ENCODE results near the gene ZNG1A.
"Not testable (repeated sequence)": the region's sequence is repeated elsewhere in the genome, so short reads cannot be mapped to it uniquely, and the experiment has no call there.

DNA sequence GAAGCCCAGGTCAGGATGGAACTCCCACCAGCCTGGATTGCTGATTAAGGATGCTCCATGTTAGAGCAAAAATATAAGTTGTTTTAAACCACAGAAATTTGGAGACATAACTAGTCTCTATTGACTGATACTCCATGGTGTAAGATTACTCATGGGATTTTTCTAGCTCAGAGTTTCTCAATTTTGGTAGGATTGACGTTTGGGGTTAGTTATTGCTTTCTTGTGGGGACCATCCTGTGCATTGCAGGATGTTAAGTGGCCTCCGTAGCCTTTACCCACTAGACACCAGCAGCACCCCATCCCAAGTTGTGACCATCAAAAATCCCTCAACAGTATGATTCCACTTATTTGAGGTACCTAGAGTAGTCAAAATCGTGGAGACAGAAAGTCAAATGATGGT lies 80.1 kb downstream of the ZNG1A start:
- TF ChIP-seq ZFP3 (CRISPR knock-in tag; IDR thresholded peaks at IDR 0.05); TOX (CRISPR knock-in tag; IDR thresholded peaks at IDR 0.05; ENCODE audit: borderline replicate concordance); ZNF565 (CRISPR knock-in tag; conservative IDR thresholded peaks at IDR 0.05; ENCODE audit: low read depth); GLIS3 (CRISPR knock-in tag; IDR thresholded peaks at IDR 0.05); BACH2 (CRISPR knock-in tag; IDR thresholded peaks at IDR 0.05; ENCODE audit: borderline replicate concordance); ZNF70 (CRISPR knock-in tag; IDR thresholded peaks at IDR 0.05); PPARA (CRISPR knock-in tag; IDR thresholded peaks at IDR 0.05; ENCODE audit: borderline replicate concordance); RARB (CRISPR knock-in tag; IDR thresholded peaks at IDR 0.05): not testable (repeated sequence)
- TF ChIP-seq, protein P1, sequence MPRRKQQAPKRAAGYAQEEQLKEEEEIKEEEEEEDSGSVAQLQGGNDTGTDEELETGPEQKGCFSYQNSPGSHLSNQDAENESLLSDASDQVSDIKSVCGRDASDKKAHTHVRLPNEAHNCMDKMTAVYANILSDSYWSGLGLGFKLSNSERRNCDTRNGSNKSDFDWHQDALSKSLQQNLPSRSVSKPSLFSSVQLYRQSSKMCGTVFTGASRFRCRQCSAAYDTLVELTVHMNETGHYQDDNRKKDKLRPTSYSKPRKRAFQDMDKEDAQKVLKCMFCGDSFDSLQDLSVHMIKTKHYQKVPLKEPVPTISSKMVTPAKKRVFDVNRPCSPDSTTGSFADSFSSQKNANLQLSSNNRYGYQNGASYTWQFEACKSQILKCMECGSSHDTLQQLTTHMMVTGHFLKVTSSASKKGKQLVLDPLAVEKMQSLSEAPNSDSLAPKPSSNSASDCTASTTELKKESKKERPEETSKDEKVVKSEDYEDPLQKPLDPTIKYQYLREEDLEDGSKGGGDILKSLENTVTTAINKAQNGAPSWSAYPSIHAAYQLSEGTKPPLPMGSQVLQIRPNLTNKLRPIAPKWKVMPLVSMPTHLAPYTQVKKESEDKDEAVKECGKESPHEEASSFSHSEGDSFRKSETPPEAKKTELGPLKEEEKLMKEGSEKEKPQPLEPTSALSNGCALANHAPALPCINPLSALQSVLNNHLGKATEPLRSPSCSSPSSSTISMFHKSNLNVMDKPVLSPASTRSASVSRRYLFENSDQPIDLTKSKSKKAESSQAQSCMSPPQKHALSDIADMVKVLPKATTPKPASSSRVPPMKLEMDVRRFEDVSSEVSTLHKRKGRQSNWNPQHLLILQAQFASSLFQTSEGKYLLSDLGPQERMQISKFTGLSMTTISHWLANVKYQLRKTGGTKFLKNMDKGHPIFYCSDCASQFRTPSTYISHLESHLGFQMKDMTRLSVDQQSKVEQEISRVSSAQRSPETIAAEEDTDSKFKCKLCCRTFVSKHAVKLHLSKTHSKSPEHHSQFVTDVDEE (CRISPR knock-in tag; IDR thresholded peaks at IDR 0.05): not testable (repeated sequence)
- TF ChIP-seq, protein P2, sequence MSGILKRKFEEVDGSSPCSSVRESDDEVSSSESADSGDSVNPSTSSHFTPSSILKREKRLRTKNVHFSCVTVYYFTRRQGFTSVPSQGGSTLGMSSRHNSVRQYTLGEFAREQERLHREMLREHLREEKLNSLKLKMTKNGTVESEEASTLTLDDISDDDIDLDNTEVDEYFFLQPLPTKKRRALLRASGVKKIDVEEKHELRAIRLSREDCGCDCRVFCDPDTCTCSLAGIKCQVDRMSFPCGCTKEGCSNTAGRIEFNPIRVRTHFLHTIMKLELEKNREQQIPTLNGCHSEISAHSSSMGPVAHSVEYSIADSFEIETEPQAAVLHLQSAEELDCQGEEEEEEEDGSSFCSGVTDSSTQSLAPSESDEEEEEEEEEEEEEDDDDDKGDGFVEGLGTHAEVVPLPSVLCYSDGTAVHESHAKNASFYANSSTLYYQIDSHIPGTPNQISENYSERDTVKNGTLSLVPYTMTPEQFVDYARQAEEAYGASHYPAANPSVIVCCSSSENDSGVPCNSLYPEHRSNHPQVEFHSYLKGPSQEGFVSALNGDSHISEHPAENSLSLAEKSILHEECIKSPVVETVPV (CRISPR knock-in tag; IDR thresholded peaks at IDR 0.05): not testable (repeated sequence)
- TF ChIP-seq, protein P3, sequence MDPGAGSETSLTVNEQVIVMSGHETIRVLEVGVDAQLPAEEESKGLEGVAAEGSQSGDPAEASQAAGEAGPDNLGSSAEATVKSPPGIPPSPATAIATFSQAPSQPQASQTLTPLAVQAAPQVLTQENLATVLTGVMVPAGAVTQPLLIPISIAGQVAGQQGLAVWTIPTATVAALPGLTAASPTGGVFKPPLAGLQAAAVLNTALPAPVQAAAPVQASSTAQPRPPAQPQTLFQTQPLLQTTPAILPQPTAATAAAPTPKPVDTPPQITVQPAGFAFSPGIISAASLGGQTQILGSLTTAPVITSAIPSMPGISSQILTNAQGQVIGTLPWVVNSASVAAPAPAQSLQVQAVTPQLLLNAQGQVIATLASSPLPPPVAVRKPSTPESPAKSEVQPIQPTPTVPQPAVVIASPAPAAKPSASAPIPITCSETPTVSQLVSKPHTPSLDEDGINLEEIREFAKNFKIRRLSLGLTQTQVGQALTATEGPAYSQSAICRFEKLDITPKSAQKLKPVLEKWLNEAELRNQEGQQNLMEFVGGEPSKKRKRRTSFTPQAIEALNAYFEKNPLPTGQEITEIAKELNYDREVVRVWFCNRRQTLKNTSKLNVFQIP (CRISPR knock-in tag; IDR thresholded peaks at IDR 0.05; ENCODE audit: borderline replicate concordance, low read depth): not testable (repeated sequence)
- TF ChIP-seq, protein P4, sequence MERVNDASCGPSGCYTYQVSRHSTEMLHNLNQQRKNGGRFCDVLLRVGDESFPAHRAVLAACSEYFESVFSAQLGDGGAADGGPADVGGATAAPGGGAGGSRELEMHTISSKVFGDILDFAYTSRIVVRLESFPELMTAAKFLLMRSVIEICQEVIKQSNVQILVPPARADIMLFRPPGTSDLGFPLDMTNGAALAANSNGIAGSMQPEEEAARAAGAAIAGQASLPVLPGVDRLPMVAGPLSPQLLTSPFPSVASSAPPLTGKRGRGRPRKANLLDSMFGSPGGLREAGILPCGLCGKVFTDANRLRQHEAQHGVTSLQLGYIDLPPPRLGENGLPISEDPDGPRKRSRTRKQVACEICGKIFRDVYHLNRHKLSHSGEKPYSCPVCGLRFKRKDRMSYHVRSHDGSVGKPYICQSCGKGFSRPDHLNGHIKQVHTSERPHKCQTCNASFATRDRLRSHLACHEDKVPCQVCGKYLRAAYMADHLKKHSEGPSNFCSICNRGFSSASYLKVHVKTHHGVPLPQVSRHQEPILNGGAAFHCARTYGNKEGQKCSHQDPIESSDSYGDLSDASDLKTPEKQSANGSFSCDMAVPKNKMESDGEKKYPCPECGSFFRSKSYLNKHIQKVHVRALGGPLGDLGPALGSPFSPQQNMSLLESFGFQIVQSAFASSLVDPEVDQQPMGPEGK (CRISPR knock-in tag; IDR thresholded peaks at IDR 0.05; ENCODE audit: borderline replicate concordance): not testable (repeated sequence)
